T-helper 9 cell (primary cell): ENCODE data around the gene PHOSPHO1.
"Not testable (repeated sequence)": the region's sequence is repeated elsewhere in the genome, so short reads cannot be mapped to it uniquely, and the experiment has no call there.

Experiments
- DNase-seq: peaks from one replicate; pipeline ENCODE4 v3.0.0-alpha.2; 2020

PHOSPHO1 gene

GRCh38 chr17:49191409-49191916 is 39.1 kb downstream of the PHOSPHO1 start:
- no peak for DNase-seq

- no peak for DNase-seq
These were observed 39.7 kb downstream of the PHOSPHO1 start for GRCh38 chr17:49190932-49191331.

GRCh38 chr17:49187301-49187700 is 43.3 kb downstream of the PHOSPHO1 start:
- no peak for DNase-seq

GRCh38 chr17:49185381-49185780 is 45.2 kb downstream of the PHOSPHO1 start:
- DNase-seq = not testable (repeated sequence)

- not testable (repeated sequence) for DNase-seq
These were observed 46.1 kb downstream of the PHOSPHO1 start for GRCh38 chr17:49184522-49184921.

GRCh38 chr17:49183801-49184200 is 46.8 kb downstream of the PHOSPHO1 start:
- no peak for DNase-seq

- DNase-seq = no peak
These were observed 47.2 kb downstream of the PHOSPHO1 start for GRCh38 chr17:49183341-49183740.

GRCh38 chr17:49180998-49181635 is 49.5 kb downstream of the PHOSPHO1 start:
- no peak for DNase-seq

GRCh38 chr17:49180303-49180702 is 50.3 kb downstream of the PHOSPHO1 start:
- DNase-seq = peak; percentile 65

- DNase-seq = not testable (repeated sequence)
These were observed 54.6 kb downstream of the PHOSPHO1 start for GRCh38 chr17:49175978-49176377.
